ENCODE measurements around the gene ANKMY1. TPM values are rescaled to one million over a fixed set of nuclear protein-coding genes. Genes with fewer than 3 reads are reported as not detected.

The ANKMY1 gene
- polyA plus RNA-seq, 3 donors: 2.1 to 22.9 (median 2.9) TPM

DNA sequence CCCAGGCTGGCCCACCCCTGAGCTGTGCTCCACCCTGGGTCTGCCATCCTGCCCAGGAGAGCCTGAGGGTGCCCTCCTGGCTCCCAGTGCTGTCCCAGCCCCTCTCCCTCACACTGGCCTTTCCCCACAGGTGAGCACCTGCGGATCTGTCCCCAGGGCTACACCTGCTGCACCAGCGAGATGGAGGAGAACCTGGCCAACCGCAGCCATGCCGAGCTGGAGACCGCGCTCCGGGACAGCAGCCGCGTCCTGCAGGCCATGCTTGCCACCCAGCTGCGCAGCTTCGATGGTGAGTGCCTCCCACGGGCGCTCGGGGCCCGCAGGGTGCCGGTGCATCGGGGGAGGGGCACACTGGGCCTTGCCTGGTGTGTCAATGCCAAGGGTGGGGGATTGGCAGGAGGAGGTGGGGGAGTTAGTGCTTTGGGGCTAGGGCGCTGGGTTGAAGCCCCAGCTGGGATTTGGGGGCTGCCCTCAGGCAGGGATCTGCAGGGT lies 98.8 kb downstream of the ANKMY1 start:
- Histone ChIP-seq H3K9ac (ENCODE audit: insufficient read depth, low read length, poor library complexity, severe bottlenecking) (no peak overlapping the region), H3K79me2 (ENCODE audit: insufficient read depth, low read length) (no peaks in the 10 kb centered on the region), H2AFZ (ENCODE audit: insufficient read depth, low read depth, low read length, poor library complexity, severe bottlenecking) (no peak overlapping the region), H3K9me3 (replicated peaks in 1 of 2; ENCODE audit: control insufficient read depth in 1 of 2, insufficient read depth in 1 of 2, low read length in 2 of 2) (peaks cover 0 to 10% of the 10 kb centered on the region in 2 donors), H4K20me1 (ENCODE audit: insufficient read depth, low read length) (no peaks in the 10 kb centered on the region), H3K27ac (ENCODE audit: low read depth in 1 of 2, low read length in 2 of 2) (no peak overlapping the region), H3K36me3 (replicated peaks in 1 of 2; ENCODE audit: control insufficient read depth in 1 of 2, insufficient read depth in 2 of 2, low read length in 2 of 2) (no peaks in the 10 kb centered on the region), H3K4me1 (ENCODE audit: control insufficient read depth in 1 of 2, insufficient read depth in 2 of 2, low read length in 2 of 2) (no peaks in the 10 kb centered on the region), H3K4me3 (replicated peaks in 1 of 3; ENCODE audit: low read depth in 2 of 3, low read length in 3 of 3) (no peak overlapping the region), H3K4me2 (replicated peaks; ENCODE audit: extremely low read depth, low read length, poor library complexity, severe bottlenecking) (no peak overlapping the region), H3K27me3 (ENCODE audit: control insufficient read depth in 2 of 2, insufficient read depth in 2 of 2, low read length in 2 of 2) (peaks cover 19 to 35% of the 10 kb centered on the region in 2 donors)
- intact Hi-C loops (cut with micrococcal nuclease): no loop called here
- Mint-ChIP-seq H3K36me3 (peaks cover 0 to 1% of the 10 kb centered on the region in 2 donors), H3K27me3 (ENCODE audit: low read depth in 3 of 3) (peaks cover 32 to 49% (median 38%) of the 10 kb centered on the region in 3 donors), H3K4me1 (no peaks in the 10 kb centered on the region), H3K9me3 (peaks cover 0 to 7% (median 1%) of the 10 kb centered on the region in 7 donors), H3K4me3 (no peak overlapping the region), H3K27ac (no peak overlapping the region)
- WGBS (ENCODE audit: insufficient coverage): 95% methylated on average over 18 of the region's 18 CpGs
- TF ChIP-seq, protein P1, sequence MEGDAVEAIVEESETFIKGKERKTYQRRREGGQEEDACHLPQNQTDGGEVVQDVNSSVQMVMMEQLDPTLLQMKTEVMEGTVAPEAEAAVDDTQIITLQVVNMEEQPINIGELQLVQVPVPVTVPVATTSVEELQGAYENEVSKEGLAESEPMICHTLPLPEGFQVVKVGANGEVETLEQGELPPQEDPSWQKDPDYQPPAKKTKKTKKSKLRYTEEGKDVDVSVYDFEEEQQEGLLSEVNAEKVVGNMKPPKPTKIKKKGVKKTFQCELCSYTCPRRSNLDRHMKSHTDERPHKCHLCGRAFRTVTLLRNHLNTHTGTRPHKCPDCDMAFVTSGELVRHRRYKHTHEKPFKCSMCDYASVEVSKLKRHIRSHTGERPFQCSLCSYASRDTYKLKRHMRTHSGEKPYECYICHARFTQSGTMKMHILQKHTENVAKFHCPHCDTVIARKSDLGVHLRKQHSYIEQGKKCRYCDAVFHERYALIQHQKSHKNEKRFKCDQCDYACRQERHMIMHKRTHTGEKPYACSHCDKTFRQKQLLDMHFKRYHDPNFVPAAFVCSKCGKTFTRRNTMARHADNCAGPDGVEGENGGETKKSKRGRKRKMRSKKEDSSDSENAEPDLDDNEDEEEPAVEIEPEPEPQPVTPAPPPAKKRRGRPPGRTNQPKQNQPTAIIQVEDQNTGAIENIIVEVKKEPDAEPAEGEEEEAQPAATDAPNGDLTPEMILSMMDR (IDR thresholded peaks at IDR 0.05): no peak
- DNase-seq: no peak

DNA sequence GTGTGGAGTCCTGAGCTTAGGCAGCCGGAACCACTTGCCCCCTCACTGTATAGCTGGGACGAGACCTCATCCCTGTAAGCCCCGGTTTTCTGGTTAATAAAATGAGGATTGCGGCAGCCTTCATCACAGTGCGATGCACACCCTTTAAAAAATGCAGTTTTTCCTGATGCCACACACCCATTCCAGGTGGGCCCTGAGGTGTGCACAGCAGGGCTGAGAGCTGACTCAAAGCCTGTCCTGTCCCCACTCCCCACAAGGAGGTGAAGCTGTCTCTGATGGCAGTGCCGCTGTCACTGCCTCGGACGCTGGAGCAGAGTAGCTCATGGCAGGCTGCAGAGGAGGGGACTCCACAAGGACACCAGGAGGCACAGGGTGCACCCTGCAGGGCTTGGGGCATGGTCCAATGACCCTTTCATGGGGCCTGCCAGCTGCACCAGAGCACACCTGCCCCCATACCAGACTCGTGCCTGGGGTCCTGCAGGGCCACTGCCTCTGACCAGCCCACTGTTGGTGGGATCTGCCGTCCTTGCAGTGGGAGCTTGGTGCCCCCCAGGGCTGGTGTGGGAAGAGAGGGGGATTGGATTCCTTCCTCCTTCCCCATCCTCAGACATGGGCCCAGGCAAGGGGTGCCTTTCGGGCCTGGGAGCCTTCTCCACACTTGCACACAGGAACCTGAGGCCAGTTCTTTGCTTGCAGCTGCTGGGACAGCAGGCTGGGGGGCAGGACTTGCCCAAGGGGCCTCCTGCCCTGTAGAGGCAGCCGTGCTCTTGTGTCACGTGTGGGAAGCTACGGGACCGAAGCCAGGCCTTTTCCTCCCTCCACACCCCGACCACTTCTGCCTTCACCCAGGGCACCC lies 99.5 kb downstream of the ANKMY1 start:
- TF ChIP-seq, protein P1 (IDR thresholded peaks at IDR 0.05): no peak
- Histone ChIP-seq H3K79me2 (ENCODE audit: insufficient read depth, low read length) (no peaks in the 10 kb centered on the region), H4K20me1 (ENCODE audit: insufficient read depth, low read length) (no peaks in the 10 kb centered on the region), H3K27ac (ENCODE audit: low read depth in 1 of 2, low read length in 2 of 2) (no peak overlapping the region), H3K9me3 (replicated peaks in 1 of 2; ENCODE audit: control insufficient read depth in 1 of 2, insufficient read depth in 1 of 2, low read length in 2 of 2) (peaks cover 0 to 10% of the 10 kb centered on the region in 2 donors), H3K4me3 (replicated peaks in 1 of 3; ENCODE audit: low read depth in 2 of 3, low read length in 3 of 3) (no peak overlapping the region), H2AFZ (ENCODE audit: insufficient read depth, low read depth, low read length, poor library complexity, severe bottlenecking) (no peak overlapping the region), H3K36me3 (replicated peaks in 1 of 2; ENCODE audit: control insufficient read depth in 1 of 2, insufficient read depth in 2 of 2, low read length in 2 of 2) (no peaks in the 10 kb centered on the region), H3K9ac (ENCODE audit: insufficient read depth, low read length, poor library complexity, severe bottlenecking) (no peak overlapping the region), H3K4me2 (replicated peaks; ENCODE audit: extremely low read depth, low read length, poor library complexity, severe bottlenecking) (no peak overlapping the region), H3K27me3 (ENCODE audit: control insufficient read depth in 2 of 2, insufficient read depth in 2 of 2, low read length in 2 of 2) (peaks cover 20 to 38% of the 10 kb centered on the region in 2 donors), H3K4me1 (ENCODE audit: control insufficient read depth in 1 of 2, insufficient read depth in 2 of 2, low read length in 2 of 2) (no peaks in the 10 kb centered on the region)
- intact Hi-C loops (cut with micrococcal nuclease): no loop called here
- Mint-ChIP-seq H3K27me3 (ENCODE audit: low read depth in 3 of 3) (peaks cover 34 to 53% (median 40%) of the 10 kb centered on the region in 3 donors), H3K4me3 (no peak overlapping the region), H3K36me3 (peaks cover 0 to 2% of the 10 kb centered on the region in 2 donors), H3K27ac (no peak overlapping the region), H3K4me1 (no peaks in the 10 kb centered on the region), H3K9me3 (peaks cover 0 to 9% (median 2%) of the 10 kb centered on the region in 7 donors)
- 73% methylated on average over 14 of the region's 16 CpGs for WGBS (ENCODE audit: insufficient coverage)
- DNase-seq: no peak

Measured in CD14-positive monocyte (primary cell).